GF-D8 (cell line): ENCODE results near the gene ATP6V0C.

Experiments
- DNase-seq: peaks from one replicate; lab custom pipeline; 2025; lab: John Stamatoyannopoulos, UW

Gene ATP6V0C

GRCh38 chr16:2511128-2511800, 2.5 kb upstream of the ATP6V0C start:
- DNase-seq = no peak

- DNase-seq = no peak
These were observed 1.6 kb upstream of the ATP6V0C start for GRCh38 chr16:2511996-2512734.

GRCh38 chr16:2512735-2513404, 882 bp upstream of the ATP6V0C start:
- DNase-seq = no peak

- DNase-seq = no peak
These were observed 804 bp downstream of the ATP6V0C start for GRCh38 chr16:2514333-2515179.

- DNase-seq = peak; percentile 37
These were observed 1.6 kb downstream of the ATP6V0C start for GRCh38 chr16:2515180-2515851.

GRCh38 chr16:2516391-2517240, 2.9 kb downstream of the ATP6V0C start:
- peak; percentile 82 for DNase-seq

GRCh38 chr16:2517954-2518605, 4.3 kb downstream of the ATP6V0C start:
- no peak for DNase-seq

GRCh38 chr16:2518823-2519710, 5.3 kb downstream of the ATP6V0C start:
- DNase-seq = no peak

- DNase-seq = no peak
These were observed 5.9 kb downstream of the ATP6V0C start for GRCh38 chr16:2519711-2520080.

- peak; percentile 57 for DNase-seq
These were observed 6.5 kb downstream of the ATP6V0C start, which contains the start of gene AMDHD2 for GRCh38 chr16:2520097-2520783. Gene AMDHD2, plus strand, starts transcription at chr16:2520371. Its CDS starts 88 bp downstream, at chr16:2520459.

GRCh38 chr16:2520784-2521531, 7.2 kb downstream of the ATP6V0C start:
- no peak for DNase-seq

- DNase-seq = no peak
These were observed 10.1 kb downstream of the ATP6V0C start for GRCh38 chr16:2523801-2524231.

- DNase-seq = no peak
These were observed 10.7 kb downstream of the ATP6V0C start for GRCh38 chr16:2524339-2524938.

- DNase-seq = no peak
These were observed 12.4 kb downstream of the ATP6V0C start for GRCh38 chr16:2526135-2526534.

GRCh38 chr16:2527071-2527783, 13.5 kb downstream of the ATP6V0C start:
- DNase-seq = no peak

GRCh38 chr16:2527784-2528100, 14.0 kb downstream of the ATP6V0C start:
- no peak for DNase-seq
